ENCODE measurements around the gene GNA12.
"Not testable (repeated sequence)": the region's sequence is repeated elsewhere in the genome, so short reads cannot be mapped to it uniquely, and the experiment has no call there.

GRCh38 chr7:2724036-2724435 lies 120.1 kb downstream of the GNA12 start:
- TF ChIP-seq CTCF (IDR thresholded peaks at IDR 0.05); POLR2A (IDR thresholded peaks at IDR 0.05); POLR2AphosphoS5 (IDR thresholded peaks at IDR 0.05; ENCODE audit: insufficient read depth in 1 of 2, low read depth in 1 of 2): not testable (repeated sequence)

Data from vagina (tissue), 2 donors.